Measurements from ENCODE around the gene PRR29. TPM values are rescaled to one million over a fixed set of nuclear protein-coding genes. Genes with fewer than 3 reads are reported as not detected.

The PRR29 gene
- total RNA-seq, 1 experiment from 2014 or later, result not detected

- H3K36me3 Mint-ChIP-seq (ENCODE audit: insufficient read depth, unreplicated experiment), result no peaks in the 10 kb centered on the region
- TF ChIP-seq CTCF (IDR thresholded peaks at IDR 0.05; ENCODE audit: unreplicated experiment), result no peak
- H3K27ac Mint-ChIP-seq (ENCODE audit: low read depth, unreplicated experiment), result no peak overlapping the region
- intact Hi-C loops (cut with micrococcal nuclease), result no loop called here
- BruUV-seq (replicated peaks), result no TSS peak
- peak; percentile 59 for DNase-seq (ENCODE audit: unreplicated experiment)
- H3K4me3 Mint-ChIP-seq (ENCODE audit: unreplicated experiment), result peak overlapping the region; percentile 9
- ChIA-PET CTCF (interaction anchor here (0.6 to 1.3 kb wide), 5 partner anchors 20 to 434 kb away, joined by 3 to 6 read pairs (median 4); no protein-coding TSS in a partner anchor), POLR2A (no interaction called here)
- peaks cover 20% of the 10 kb centered on the region for H3K4me1 Mint-ChIP-seq (ENCODE audit: insufficient read depth, unreplicated experiment)
- H3K27me3 Mint-ChIP-seq (ENCODE audit: insufficient read depth, unreplicated experiment), result no peaks in the 10 kb centered on the region
- H3K9me3 Mint-ChIP-seq (ENCODE audit: unreplicated experiment), result no peaks in the 10 kb centered on the region
These were observed 24.1 kb upstream of the PRR29 start for GRCh38 chr17:63973930-63974593.

- no peak overlapping the region for H3K27ac Mint-ChIP-seq (ENCODE audit: low read depth, unreplicated experiment)
- peak overlapping the region; percentile 9 for H3K4me3 Mint-ChIP-seq (ENCODE audit: unreplicated experiment)
- no peaks in the 10 kb centered on the region for H3K27me3 Mint-ChIP-seq (ENCODE audit: insufficient read depth, unreplicated experiment)
- ChIA-PET CTCF (interaction anchor here (0.6 to 1.3 kb wide), 6 partner anchors 19 to 433 kb away, joined by 3 to 6 read pairs (median 4); no protein-coding TSS in a partner anchor), POLR2A (interaction anchor here (1.1 kb wide), 1 partner anchor 11 kb away, joined by 3 read pairs; no protein-coding TSS in a partner anchor)
- intact Hi-C loops (cut with micrococcal nuclease), result no loop called here
- H3K4me1 Mint-ChIP-seq (ENCODE audit: insufficient read depth, unreplicated experiment), result peaks cover 20% of the 10 kb centered on the region
- no peak for TF ChIP-seq CTCF (IDR thresholded peaks at IDR 0.05; ENCODE audit: unreplicated experiment)
- H3K9me3 Mint-ChIP-seq (ENCODE audit: unreplicated experiment), result no peaks in the 10 kb centered on the region
- BruUV-seq (replicated peaks), result no TSS peak
- peak; percentile 48 for DNase-seq (ENCODE audit: unreplicated experiment)
- no peaks in the 10 kb centered on the region for H3K36me3 Mint-ChIP-seq (ENCODE audit: insufficient read depth, unreplicated experiment)
These were observed 23.5 kb upstream of the PRR29 start for GRCh38 chr17:63974594-63975192.

- H3K27me3 Mint-ChIP-seq (ENCODE audit: insufficient read depth, unreplicated experiment), result no peaks in the 10 kb centered on the region
- no peaks in the 10 kb centered on the region for H3K36me3 Mint-ChIP-seq (ENCODE audit: insufficient read depth, unreplicated experiment)
- no TSS peak for BruUV-seq (replicated peaks)
- no peak for DNase-seq (ENCODE audit: unreplicated experiment)
- intact Hi-C loops (cut with micrococcal nuclease), result no loop called here
- no peak overlapping the region for H3K27ac Mint-ChIP-seq (ENCODE audit: low read depth, unreplicated experiment)
- CTCF ChIA-PET, result interaction anchor here (0.8 to 1.3 kb wide), 5 partner anchors 9 to 71 kb away, joined by 3 to 5 read pairs (median 3); no protein-coding TSS in a partner anchor
- H3K4me3 Mint-ChIP-seq (ENCODE audit: unreplicated experiment), result no peak overlapping the region
- TF ChIP-seq CTCF (IDR thresholded peaks at IDR 0.05; ENCODE audit: unreplicated experiment), result no peak
- no peaks in the 10 kb centered on the region for H3K9me3 Mint-ChIP-seq (ENCODE audit: unreplicated experiment)
- POLR2A ChIA-PET, result interaction anchor here (0.7 to 1.1 kb wide), 2 partner anchors 10 to 270 kb away, joined by 3 read pairs; no protein-coding TSS in a partner anchor
- H3K4me1 Mint-ChIP-seq (ENCODE audit: insufficient read depth, unreplicated experiment), result peaks cover 20% of the 10 kb centered on the region
These were observed 22.5 kb upstream of the PRR29 start for GRCh38 chr17:63975541-63976092.

GRCh38 chr17:63976702-63977101 is 21.4 kb upstream of the PRR29 start:
- no peak for DNase-seq (ENCODE audit: unreplicated experiment)
- Mint-ChIP-seq H3K36me3 (ENCODE audit: insufficient read depth, unreplicated experiment) (no peaks in the 10 kb centered on the region), H3K9me3 (ENCODE audit: unreplicated experiment) (no peaks in the 10 kb centered on the region), H3K4me1 (ENCODE audit: insufficient read depth, unreplicated experiment) (peaks cover 20% of the 10 kb centered on the region), H3K27ac (ENCODE audit: low read depth, unreplicated experiment) (no peak overlapping the region), H3K4me3 (ENCODE audit: unreplicated experiment) (no peak overlapping the region), H3K27me3 (ENCODE audit: insufficient read depth, unreplicated experiment) (no peaks in the 10 kb centered on the region)
- intact Hi-C loops (cut with micrococcal nuclease), result no loop called here
- BruUV-seq (replicated peaks), result no TSS peak
- no peak for TF ChIP-seq CTCF (IDR thresholded peaks at IDR 0.05; ENCODE audit: unreplicated experiment)
- ChIA-PET CTCF (interaction anchor here (0.6 to 0.8 kb wide), 2 partner anchors 7 to 30 kb away, joined by 3 read pairs; no protein-coding TSS in a partner anchor), POLR2A (no interaction called here)
